Mesenchymal stem cell (in vitro differentiated cells and primary cell): ENCODE results near the gene ESRRB.

Experiments
- DNase-seq: peaks from one replicate; pipeline ENCODE4 v3.0.0-alpha.2; 2013
- H2AFZ ChIP-seq: one replicate; pipeline ENCODE4 v1.6.1; 2013; ENCODE audit warnings: low read depth, mild to moderate bottlenecking, control low read depth, inconsistent platforms, low read length, moderate library complexity
- H2AK5ac ChIP-seq: 2 replicates; pipeline ENCODE4 v1.6.1; 2013; ENCODE audit warnings: low read length, moderate library complexity, mild to moderate bottlenecking, inconsistent platforms; ENCODE audit not compliant: severe bottlenecking
- H2BK120ac ChIP-seq: one replicate; pipeline ENCODE4 v1.6.1; 2013; ENCODE audit warnings: low read depth, mild to moderate bottlenecking, inconsistent platforms, low read length, moderate library complexity
- H2BK12ac ChIP-seq, 2 experiments: one replicate each; pipeline ENCODE4 v1.6.1; 2013; ENCODE audit warnings: inconsistent platforms in 2 of 2, low read length in 2 of 2, mild to moderate bottlenecking in 2 of 2, moderate library complexity in 2 of 2, control low read depth in 1 of 2
- H2BK15ac ChIP-seq: one replicate; pipeline ENCODE4 v1.6.1; 2013; ENCODE audit warnings: mild to moderate bottlenecking, low read depth, inconsistent platforms; ENCODE audit not compliant: poor library complexity, severe bottlenecking
- H2BK5ac ChIP-seq: 2 replicates; pipeline ENCODE4 v1.6.1; 2013; ENCODE audit warnings: low read depth, mild to moderate bottlenecking, low read length, control low read depth, inconsistent platforms; ENCODE audit not compliant: poor library complexity, severe bottlenecking
- H3K14ac ChIP-seq, 2 experiments: one replicate each; pipeline ENCODE4 v1.6.1; 2013; ENCODE audit warnings: inconsistent platforms in 2 of 2, low read length in 2 of 2, control low read depth in 1 of 2, mild to moderate bottlenecking in 1 of 2, moderate library complexity in 1 of 2
- H3K18ac ChIP-seq, 2 experiments: one replicate each; pipeline ENCODE4 v1.6.1; 2013; ENCODE audit warnings: inconsistent platforms in 2 of 2, low read length in 2 of 2, control low read depth in 1 of 2, low read depth in 1 of 2, mild to moderate bottlenecking in 1 of 2
- H3K23ac ChIP-seq, 2 experiments: one replicate each; pipeline ENCODE4 v1.6.1; 2013; ENCODE audit warnings: inconsistent platforms in 2 of 2, low read length in 2 of 2, mild to moderate bottlenecking in 2 of 2, moderate library complexity in 2 of 2, control low read depth in 1 of 2
- H3K27ac ChIP-seq: 2 replicates; pipeline ENCODE4 v1.5.1; 2013; ENCODE audit warnings: mild to moderate bottlenecking, moderate library complexity, low read length, control low read depth, inconsistent platforms; ENCODE audit not compliant: poor library complexity, severe bottlenecking
- H3K27me3 ChIP-seq, 2 experiments: 2 replicates each; pipeline versions ENCODE4 v1.6.1 to v1.7.0; 2013; ENCODE audit warnings: low read length in 2 of 2, mild to moderate bottlenecking in 2 of 2, moderate library complexity in 2 of 2, control low read depth in 1 of 2, inconsistent platforms in 1 of 2; ENCODE audit not compliant: control insufficient read depth in 1 of 2, insufficient read depth in 1 of 2
- H3K36me3 ChIP-seq, 2 experiments: 2 replicates each; pipeline versions ENCODE4 v1.6.1 to v1.7.0; 2013; ENCODE audit warnings: low read length in 2 of 2, control low read depth in 1 of 2, inconsistent platforms in 1 of 2, low read depth in 1 of 2, mild to moderate bottlenecking in 1 of 2; ENCODE audit not compliant: insufficient read depth in 2 of 2, control insufficient read depth in 1 of 2
- H3K4ac ChIP-seq, 2 experiments: one replicate each; pipeline ENCODE4 v1.6.1; 2013; ENCODE audit warnings: inconsistent platforms in 2 of 2, low read length in 2 of 2, mild to moderate bottlenecking in 2 of 2, moderate library complexity in 2 of 2, control low read depth in 1 of 2, low read depth in 1 of 2
- H3K4me1 ChIP-seq: 2 replicates; pipeline ENCODE4 v1.6.1; 2013; ENCODE audit warnings: low read depth, low read length, control low read depth; ENCODE audit not compliant: control insufficient read depth, insufficient read depth
- H3K4me2 ChIP-seq: 2 replicates; pipeline ENCODE4 v1.6.1; 2013; ENCODE audit warnings: low read length, mild to moderate bottlenecking, inconsistent platforms; ENCODE audit not compliant: poor library complexity, severe bottlenecking
- H3K4me3 ChIP-seq, 2 experiments: 2 replicates each; pipeline versions ENCODE4 v1.5.1 to v1.7.0; 2013; ENCODE audit warnings: low read length in 2 of 2, mild to moderate bottlenecking in 2 of 2, control low read depth in 1 of 2, low read depth in 1 of 2; ENCODE audit not compliant: insufficient read depth in 1 of 2
- H3K79me1 ChIP-seq: replicated peaks from 2 replicates; pipeline ENCODE4 v1.6.1; 2013; ENCODE audit warnings: mild to moderate bottlenecking, control low read depth, low read length, inconsistent platforms; ENCODE audit not compliant: poor library complexity, severe bottlenecking
- H3K9ac ChIP-seq: 2 replicates; pipeline ENCODE4 v1.7.0; 2013; ENCODE audit warnings: mild to moderate bottlenecking, low read length, moderate library complexity
- H3K9me3 ChIP-seq: 2 replicates; pipeline ENCODE4 v1.7.0; 2013; ENCODE audit warnings: mild to moderate bottlenecking, low read length; ENCODE audit not compliant: control insufficient read depth
- H4K8ac ChIP-seq: one replicate; pipeline ENCODE4 v1.6.1; 2013; ENCODE audit warnings: inconsistent platforms, mild to moderate bottlenecking, low read length, moderate library complexity
- H4K91ac ChIP-seq: one replicate; pipeline ENCODE4 v1.6.1; 2013; ENCODE audit warnings: mild to moderate bottlenecking, low read length, inconsistent platforms
- WGBS: methylation state at CpG from one replicate; pipeline ENCODE4 v1.1.7; 2013; ENCODE audit warnings: mixed read lengths; 5-methylcytosine and 5-hydroxymethylcytosine counted together

ESRRB gene

DNA sequence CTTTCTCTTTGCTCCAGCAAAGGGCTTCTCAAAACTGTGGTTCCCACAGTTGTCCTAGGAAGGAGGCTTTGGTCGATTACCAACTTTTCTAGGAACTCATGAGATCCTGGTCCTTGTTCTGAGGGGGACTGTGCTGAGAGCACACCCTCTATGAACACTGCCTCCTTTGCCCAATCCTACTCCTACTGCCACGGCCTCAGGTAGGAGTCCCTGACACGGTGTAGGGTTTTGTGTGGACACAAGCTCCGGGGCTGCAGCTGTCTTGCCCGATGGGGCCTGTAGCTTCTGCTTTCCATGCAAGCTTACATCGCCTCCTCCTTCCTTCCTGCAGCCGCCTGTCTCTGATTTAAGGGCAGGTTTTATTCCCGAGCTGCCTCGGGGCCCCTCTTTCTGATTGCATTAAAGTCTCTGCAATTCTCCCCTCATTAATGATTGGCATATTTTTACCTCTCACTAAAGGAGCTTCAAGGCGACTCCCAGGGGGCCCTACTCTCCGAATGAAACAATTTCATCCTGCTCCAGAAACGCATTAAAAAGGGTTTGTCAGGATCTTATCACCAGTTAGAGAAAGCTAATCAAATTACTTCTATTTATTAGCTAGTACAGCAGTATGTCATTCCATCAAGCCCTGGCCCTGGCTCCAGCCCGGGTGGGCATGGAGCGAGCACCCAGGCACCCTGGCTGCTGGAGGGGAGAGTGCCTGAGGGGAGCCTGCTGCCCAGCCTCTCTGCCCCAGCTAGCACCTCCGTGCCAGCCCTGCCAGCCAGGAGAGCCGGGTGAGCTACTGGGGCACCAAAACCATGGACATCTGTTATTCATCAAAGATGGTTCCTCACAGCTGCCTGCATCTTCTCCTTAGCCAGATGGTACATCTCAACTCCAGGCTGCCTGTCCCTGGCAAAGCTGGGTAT lies 38.0 kb upstream of the ESRRB start:
- H3K4me3 ChIP-seq: peak overlapping the region in 1 of 2 experiments; percentile 74
- peak overlapping the region; percentile 55 for H3K9ac ChIP-seq
- 83% methylated on average over 15 of the region's 16 CpGs for WGBS
- H2BK12ac ChIP-seq: no peak overlapping the region
- no peak for DNase-seq
- H2BK5ac ChIP-seq: no peak overlapping the region
- no peak overlapping the region for H3K18ac ChIP-seq
- H3K27ac ChIP-seq: no peak overlapping the region
- H3K79me1 ChIP-seq: no peaks in the 10 kb centered on the region
- no peak overlapping the region for H2AFZ ChIP-seq
- H3K14ac ChIP-seq: no peak overlapping the region
- no peak overlapping the region for H2BK15ac ChIP-seq
- H3K23ac ChIP-seq: no peak overlapping the region
- peaks cover 29 to 51% of the 10 kb centered on the region in 2 experiments for H3K27me3 ChIP-seq
- H3K9me3 ChIP-seq: no peaks in the 10 kb centered on the region
- no peaks in the 10 kb centered on the region for H3K36me3 ChIP-seq
- H4K8ac ChIP-seq: no peak overlapping the region
- H3K4me1 ChIP-seq: no peaks in the 10 kb centered on the region
- no peak overlapping the region for H3K4me2 ChIP-seq
- no peak overlapping the region for H3K4ac ChIP-seq
- H2AK5ac ChIP-seq: no peak overlapping the region
- H4K91ac ChIP-seq: no peak overlapping the region
- H2BK120ac ChIP-seq: no peak overlapping the region

DNA sequence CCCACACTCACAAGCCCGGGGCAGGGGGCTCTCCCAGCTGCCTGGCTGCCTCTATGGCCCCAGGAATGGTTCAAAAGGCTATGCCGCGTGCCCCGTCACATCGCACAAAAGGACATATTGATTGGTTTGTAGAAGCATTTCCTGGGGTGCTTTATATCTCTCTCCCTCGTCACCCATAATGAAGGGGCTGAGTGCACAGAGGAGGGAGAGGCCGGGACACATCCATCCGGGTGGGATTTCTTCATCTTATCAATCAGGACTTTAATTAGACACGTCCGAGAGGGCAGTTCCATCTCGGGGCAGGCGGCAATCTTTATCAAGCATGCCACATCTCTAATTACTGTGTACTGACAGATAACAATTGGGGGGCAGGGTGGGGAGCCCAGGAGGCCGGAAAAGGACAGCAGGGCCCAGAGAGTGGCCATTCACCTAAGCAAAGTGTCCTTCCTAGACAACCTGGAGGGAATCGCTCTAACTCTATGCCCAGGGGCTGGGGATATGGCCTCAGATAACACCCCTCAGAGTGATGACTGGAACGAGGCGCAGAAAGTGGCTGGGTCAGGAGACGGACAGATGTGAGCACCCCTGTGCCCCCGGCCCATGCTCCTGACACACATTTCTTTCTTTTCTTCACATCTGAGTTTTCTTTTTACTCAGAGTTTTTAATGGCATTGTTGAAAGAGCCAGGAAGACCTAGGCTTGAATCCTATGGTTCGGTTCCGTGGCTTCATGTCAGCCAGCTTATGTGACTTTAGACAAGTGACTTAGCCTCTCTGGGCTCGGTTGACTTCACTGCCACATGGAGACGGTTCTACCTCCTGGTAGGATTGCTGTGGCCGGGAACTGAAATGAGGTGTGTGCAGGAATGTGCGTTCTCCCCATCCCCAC lies 36.0 kb upstream of the ESRRB start:
- Histone ChIP-seq H3K4me2 (no peak overlapping the region), H3K9ac (no peak overlapping the region), H3K18ac (no peak overlapping the region), H4K8ac (no peak overlapping the region), H2AK5ac (no peak overlapping the region), H3K9me3 (no peaks in the 10 kb centered on the region), H3K4me3 (no peak overlapping the region), H3K27ac (no peak overlapping the region), H3K4me1 (no peaks in the 10 kb centered on the region), H2AFZ (no peak overlapping the region), H2BK12ac (no peak overlapping the region), H2BK5ac (no peak overlapping the region), H3K36me3 (no peaks in the 10 kb centered on the region), H3K79me1 (no peaks in the 10 kb centered on the region), H4K91ac (no peak overlapping the region), H3K27me3 (peaks cover 30 to 50% of the 10 kb centered on the region in 2 experiments), H3K14ac (no peak overlapping the region), H2BK15ac (no peak overlapping the region), H3K23ac (no peak overlapping the region), H2BK120ac (no peak overlapping the region), H3K4ac (no peak overlapping the region)
- 74% methylated on average over 21 of the region's 24 CpGs for WGBS
- no peak for DNase-seq

DNA sequence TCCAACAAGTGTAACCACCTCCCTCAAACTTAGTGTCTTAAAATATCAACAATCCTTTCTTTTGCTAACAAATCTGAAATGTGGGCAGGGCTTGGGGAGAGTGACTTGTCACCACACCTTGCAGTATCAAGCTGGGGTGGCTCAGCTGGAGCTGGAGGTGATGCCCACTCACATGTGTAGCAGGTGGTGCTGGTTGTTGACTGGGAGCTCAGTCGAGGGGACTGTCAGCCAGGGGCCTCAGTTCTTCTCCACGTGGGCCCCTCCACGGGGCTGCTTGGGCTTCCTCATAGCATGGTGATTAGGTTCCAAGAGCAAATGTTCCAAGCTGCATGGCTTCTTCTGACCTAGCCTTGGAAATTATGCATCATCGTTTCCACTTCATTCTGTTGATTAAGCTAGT lies 32.6 kb upstream of the ESRRB start:
- Histone ChIP-seq H4K91ac (no peak overlapping the region), H3K4me1 (peaks cover 3% of the 10 kb centered on the region), H3K14ac (no peak overlapping the region), H3K4me2 (no peak overlapping the region), H3K9ac (no peak overlapping the region), H2AFZ (no peak overlapping the region), H3K27ac (no peak overlapping the region), H3K36me3 (no peaks in the 10 kb centered on the region), H2BK120ac (no peak overlapping the region), H3K4me3 (no peak overlapping the region), H2BK12ac (no peak overlapping the region), H3K18ac (no peak overlapping the region), H3K79me1 (no peaks in the 10 kb centered on the region), H3K27me3 (peaks cover 29 to 33% of the 10 kb centered on the region in 2 experiments), H3K9me3 (no peaks in the 10 kb centered on the region), H3K23ac (no peak overlapping the region), H2BK15ac (no peak overlapping the region), H4K8ac (no peak overlapping the region), H2BK5ac (no peak overlapping the region), H2AK5ac (no peak overlapping the region), H3K4ac (no peak overlapping the region)
- DNase-seq: no peak
- 55% methylated on average over 4 of the region's 4 CpGs for WGBS
